ENCODE data around the gene FOXO6. TPM values are rescaled to one million over a fixed set of nuclear protein-coding genes. Genes with fewer than 3 reads are reported as not detected.

FOXO6 gene
- total and polyA plus RNA-seq, 9 of the 15 experiments (the other 6 are each of a cell fraction or from before 2014, with no cell fraction given) = 0.04 to 0.31 (median 0.12) TPM; not detected in 5

DNA sequence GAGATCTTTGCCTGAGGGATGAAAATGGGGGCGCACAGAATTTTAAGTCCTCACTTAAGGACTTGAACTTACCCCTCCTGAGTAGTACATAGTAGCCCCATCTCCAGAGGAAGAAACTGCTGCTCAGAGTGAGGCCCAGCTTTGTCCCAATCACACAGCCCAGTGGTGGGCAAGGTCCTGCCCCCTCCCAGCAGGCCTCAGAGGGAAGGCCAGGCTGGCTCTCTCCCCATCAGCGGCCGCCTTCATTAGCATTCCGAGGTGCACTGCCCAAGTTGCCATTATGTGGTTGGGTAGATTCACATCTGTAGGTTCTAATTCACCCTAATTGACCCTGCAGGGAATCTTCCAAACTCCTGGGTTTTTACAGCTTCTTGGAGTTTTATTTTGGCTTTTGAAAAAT lies 59.1 kb downstream of the FOXO6 start (continued):
- TF ChIP-seq, protein P1, sequence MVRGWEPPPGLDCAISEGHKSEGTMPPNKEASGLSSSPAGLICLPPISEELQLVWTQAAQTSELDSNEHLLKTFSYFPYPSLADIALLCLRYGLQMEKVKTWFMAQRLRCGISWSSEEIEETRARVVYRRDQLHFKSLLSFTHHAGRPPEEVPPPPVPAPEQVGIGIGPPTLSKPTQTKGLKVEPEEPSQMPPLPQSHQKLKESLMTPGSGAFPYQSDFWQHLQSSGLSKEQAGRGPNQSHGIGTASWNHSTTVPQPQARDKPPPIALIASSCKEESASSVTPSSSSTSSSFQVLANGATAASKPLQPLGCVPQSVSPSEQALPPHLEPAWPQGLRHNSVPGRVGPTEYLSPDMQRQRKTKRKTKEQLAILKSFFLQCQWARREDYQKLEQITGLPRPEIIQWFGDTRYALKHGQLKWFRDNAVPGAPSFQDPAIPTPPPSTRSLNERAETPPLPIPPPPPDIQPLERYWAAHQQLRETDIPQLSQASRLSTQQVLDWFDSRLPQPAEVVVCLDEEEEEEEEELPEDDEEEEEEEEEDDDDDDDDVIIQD (CRISPR knock-in tag; IDR thresholded peaks at IDR 0.05) = no peak
- TF ChIP-seq ZKSCAN1 (IDR thresholded peaks at IDR 0.05; ENCODE audit: low read depth, low read length) = no peak
- no peak for TF ChIP-seq NUFIP1 (IDR thresholded peaks at IDR 0.05; ENCODE audit: partially characterized antibody)
- no peak for TF ChIP-seq HEY1 (CRISPR knock-in tag; IDR thresholded peaks at IDR 0.05; ENCODE audit: borderline replicate concordance)
- TF ChIP-seq, protein P2, sequence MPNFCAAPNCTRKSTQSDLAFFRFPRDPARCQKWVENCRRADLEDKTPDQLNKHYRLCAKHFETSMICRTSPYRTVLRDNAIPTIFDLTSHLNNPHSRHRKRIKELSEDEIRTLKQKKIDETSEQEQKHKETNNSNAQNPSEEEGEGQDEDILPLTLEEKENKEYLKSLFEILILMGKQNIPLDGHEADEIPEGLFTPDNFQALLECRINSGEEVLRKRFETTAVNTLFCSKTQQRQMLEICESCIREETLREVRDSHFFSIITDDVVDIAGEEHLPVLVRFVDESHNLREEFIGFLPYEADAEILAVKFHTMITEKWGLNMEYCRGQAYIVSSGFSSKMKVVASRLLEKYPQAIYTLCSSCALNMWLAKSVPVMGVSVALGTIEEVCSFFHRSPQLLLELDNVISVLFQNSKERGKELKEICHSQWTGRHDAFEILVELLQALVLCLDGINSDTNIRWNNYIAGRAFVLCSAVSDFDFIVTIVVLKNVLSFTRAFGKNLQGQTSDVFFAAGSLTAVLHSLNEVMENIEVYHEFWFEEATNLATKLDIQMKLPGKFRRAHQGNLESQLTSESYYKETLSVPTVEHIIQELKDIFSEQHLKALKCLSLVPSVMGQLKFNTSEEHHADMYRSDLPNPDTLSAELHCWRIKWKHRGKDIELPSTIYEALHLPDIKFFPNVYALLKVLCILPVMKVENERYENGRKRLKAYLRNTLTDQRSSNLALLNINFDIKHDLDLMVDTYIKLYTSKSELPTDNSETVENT (CRISPR knock-in tag; IDR thresholded peaks at IDR 0.05) = no peak
- no peak for TF ChIP-seq HDAC1 (IDR thresholded peaks at IDR 0.05)
- TF ChIP-seq ZNF217 (CRISPR knock-in tag; IDR thresholded peaks at IDR 0.05) = no peak
- no peak for TF ChIP-seq ZNF57 (CRISPR knock-in tag; IDR thresholded peaks at IDR 0.05)

Measured in K562 (cell line).